OCI-LY1 (cell line): Measurements from ENCODE around the gene WDPCP.

Source experiments
- H2AFZ ChIP-seq: fragments of 200-600 bp; sonication (generic), shearing (Covaris generic); 2 replicates; pipeline ENCODE4 v1.6.0; 2014; ENCODE audit warnings: antibody characterized with exemption, mild to moderate bottlenecking, low read length
- H3F3A ChIP-seq: fragments of 200-600 bp; sonication (generic), shearing (Covaris generic); 2 replicates; pipeline ENCODE4 v1.6.0; 2014; ENCODE audit warnings: mild to moderate bottlenecking, antibody characterized with exemption, low read length, moderate library complexity; ENCODE audit not compliant: insufficient read depth
- H3K27ac ChIP-seq: fragments of 200-600 bp; sonication (generic); 2 replicates; pipeline ENCODE4 v1.5.1; 2014; ENCODE audit warnings: low read length, mixed run types, mild to moderate bottlenecking, low read depth; ENCODE audit not compliant: poor library complexity, severe bottlenecking
- H3K27me3 ChIP-seq: fragments of 200-600 bp; sonication (generic); 2 replicates; pipeline ENCODE4 v1.6.0; 2014; ENCODE audit warnings: antibody characterized with exemption, mild to moderate bottlenecking, low read length, moderate library complexity; ENCODE audit not compliant: insufficient read depth
- H3K36me3 ChIP-seq: fragments of 200-600 bp; sonication (generic); 2 replicates; pipeline ENCODE4 v1.6.1; 2014; ENCODE audit warnings: mild to moderate bottlenecking, antibody characterized with exemption, low read length, moderate library complexity, mixed read lengths; ENCODE audit not compliant: insufficient read depth
- H3K4me1 ChIP-seq: fragments of 200-600 bp; sonication (generic); 2 replicates; pipeline ENCODE4 v1.5.1; 2014; ENCODE audit warnings: mild to moderate bottlenecking, low read length, moderate library complexity; ENCODE audit not compliant: insufficient read depth, severe bottlenecking
- H3K4me2 ChIP-seq: fragments of 200-600 bp; sonication (generic), shearing (Covaris generic); 2 replicates; pipeline ENCODE4 v1.6.1; 2014; ENCODE audit warnings: low read length
- H3K4me3 ChIP-seq: fragments of 200-600 bp; sonication (generic); 2 replicates; pipeline ENCODE4 v1.5.1; 2014; ENCODE audit warnings: low read length, low read depth, mild to moderate bottlenecking, mixed read lengths; ENCODE audit not compliant: poor library complexity, severe bottlenecking
- H3K79me2 ChIP-seq: fragments of 200-600 bp; shearing (Covaris generic); 2 replicates; pipeline ENCODE4 v1.6.1; 2016; ENCODE audit warnings: mixed run types, low read length, mixed read lengths; ENCODE audit not compliant: insufficient read depth
- H3K9ac ChIP-seq: fragments of 200-600 bp; sonication (generic), shearing (Covaris generic); 2 replicates; pipeline ENCODE4 v1.6.1; 2014; ENCODE audit warnings: mild to moderate bottlenecking, low read length, mixed read lengths
- H3K9me2 ChIP-seq: fragments of 200-600 bp; sonication (generic), shearing (Covaris generic); 2 replicates; pipeline ENCODE4 v1.6.1; 2014; ENCODE audit warnings: low read depth, mild to moderate bottlenecking, low read length, mixed read lengths
- H3K9me3 ChIP-seq: fragments of 200-600 bp; shearing (Covaris generic); 2 replicates; pipeline ENCODE4 v1.6.1; 2014; ENCODE audit warnings: low read length, mixed read lengths
- H4K20me1 ChIP-seq: fragments of 200-600 bp; sonication (generic), shearing (Covaris generic); 2 replicates; pipeline ENCODE4 v1.6.0; 2016; ENCODE audit warnings: mild to moderate bottlenecking, low read length; ENCODE audit not compliant: insufficient read depth
- CTCF ChIP-seq: fragments of 200-600 bp; sonication (generic), shearing (Covaris generic); IDR thresholded peaks from 2 replicates; pipeline ENCODE4 v1.5.1; 2017; ENCODE audit warnings: mild to moderate bottlenecking, antibody characterized with exemption, low read length, moderate library complexity, mixed read lengths
- EZH2 ChIP-seq: fragments of 200-600 bp; sonication (generic), shearing (Covaris generic); IDR thresholded peaks from 2 replicates; pipeline ENCODE4 v1.8.0; 2017; ENCODE audit warnings: borderline replicate concordance, mixed run types, mild to moderate bottlenecking, antibody characterized with exemption, low read length, moderate library complexity, mixed read lengths

The WDPCP gene

GRCh38 chr2:63092857-63093256 lies 495.4 kb downstream of the WDPCP start:
- H4K20me1 ChIP-seq = no peaks in the 10 kb centered on the region
- no peak overlapping the region for H3K9ac ChIP-seq
- no peaks in the 10 kb centered on the region for H3K79me2 ChIP-seq
- H3K36me3 ChIP-seq = no peaks in the 10 kb centered on the region
- H3K9me3 ChIP-seq = no peaks in the 10 kb centered on the region
- no peaks in the 10 kb centered on the region for H3K27me3 ChIP-seq
- H3F3A ChIP-seq = no peaks in the 10 kb centered on the region
- no peak overlapping the region for H3K4me2 ChIP-seq
- H3K9me2 ChIP-seq = no peaks in the 10 kb centered on the region
- H3K27ac ChIP-seq = no peak overlapping the region
- TF ChIP-seq CTCF (no peak), EZH2 (no peak)
- no peak overlapping the region for H3K4me3 ChIP-seq
- no peak overlapping the region for H2AFZ ChIP-seq
- H3K4me1 ChIP-seq = no peaks in the 10 kb centered on the region

DNA sequence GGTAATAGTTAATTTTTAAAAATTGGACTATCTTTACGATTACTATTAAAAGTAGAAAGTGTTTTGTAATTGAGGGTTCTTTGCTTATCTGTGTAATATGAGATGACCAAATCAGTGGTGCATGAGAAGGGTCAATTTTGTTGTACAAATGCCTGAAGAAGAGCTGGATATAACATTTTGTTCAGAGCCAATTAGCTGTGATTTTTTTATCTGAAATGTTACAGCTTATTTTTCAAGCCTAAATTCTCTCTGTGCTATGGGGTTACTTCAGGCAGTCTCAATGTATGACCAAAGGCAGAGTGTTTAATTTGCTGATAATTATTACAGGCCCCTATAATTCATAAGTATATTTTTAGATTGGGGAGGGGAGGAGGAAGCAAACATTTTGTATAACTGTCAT lies 495.9 kb downstream of the WDPCP start:
- Histone ChIP-seq H3F3A (no peaks in the 10 kb centered on the region), H3K27ac (no peak overlapping the region), H3K9me2 (no peaks in the 10 kb centered on the region), H4K20me1 (no peaks in the 10 kb centered on the region), H3K9ac (no peak overlapping the region), H3K79me2 (no peaks in the 10 kb centered on the region), H3K4me3 (no peak overlapping the region), H3K27me3 (no peaks in the 10 kb centered on the region), H3K9me3 (no peaks in the 10 kb centered on the region), H2AFZ (no peak overlapping the region), H3K36me3 (no peaks in the 10 kb centered on the region), H3K4me1 (no peaks in the 10 kb centered on the region), H3K4me2 (no peak overlapping the region)
- no peak for TF ChIP-seq CTCF
- no peak for TF ChIP-seq EZH2

GRCh38 chr2:63086687-63087086 lies 501.6 kb downstream of the WDPCP start:
- Histone ChIP-seq H3F3A (no peaks in the 10 kb centered on the region), H4K20me1 (no peaks in the 10 kb centered on the region), H3K36me3 (no peaks in the 10 kb centered on the region), H3K4me1 (no peaks in the 10 kb centered on the region), H3K27ac (no peak overlapping the region), H3K9ac (no peak overlapping the region), H3K4me2 (no peak overlapping the region), H2AFZ (no peak overlapping the region), H3K4me3 (no peak overlapping the region), H3K9me3 (no peaks in the 10 kb centered on the region), H3K9me2 (no peaks in the 10 kb centered on the region), H3K79me2 (no peaks in the 10 kb centered on the region), H3K27me3 (no peaks in the 10 kb centered on the region)
- TF ChIP-seq CTCF (no peak), EZH2 (no peak)
